Keratinocyte (primary cell): Measurements from ENCODE around the gene CRTC1. TPM values are rescaled to one million over a fixed set of nuclear protein-coding genes. Genes with fewer than 3 reads are reported as not detected.

Experiments
- DNase-seq: peaks from one replicate; pipeline ENCODE4 v3.0.0-alpha.2; 2011; ENCODE audit warnings: low read depth, missing footprints, low spot score
- FAIRE-seq: peaks from 2 replicates; lab custom pipeline; 2011; peaks lifted over from hg19 to GRCh38; lab: Jason Lieb, UNC
- H2AFZ ChIP-seq: 2 replicates; pipeline ENCODE4 v1.6.0; 2012; ENCODE audit warnings: low read length, control low read depth, inconsistent platforms; ENCODE audit not compliant: control insufficient read depth
- H3K27ac ChIP-seq: 2 replicates; pipeline ENCODE4 v1.5.1; 2011; ENCODE audit warnings: low read length; ENCODE audit not compliant: control insufficient read depth, insufficient read depth
- H3K27me3 ChIP-seq: 3 replicates; pipeline ENCODE4 v1.6.0; 2011; ENCODE audit warnings: low read length; ENCODE audit not compliant: control insufficient read depth, insufficient read depth; ENCODE audit errors: extremely low read depth
- H3K36me3 ChIP-seq, 2 experiments: 2 replicates in 1 of 2; 3 replicates in 1 of 2; pipeline ENCODE4 v1.5.1; 2011; ENCODE audit warnings: low read length in 2 of 2, mild to moderate bottlenecking in 1 of 2; ENCODE audit not compliant: control insufficient read depth in 2 of 2, insufficient read depth in 2 of 2; ENCODE audit errors: extremely low read depth in 1 of 2
- H3K4me1 ChIP-seq: 3 replicates; pipeline ENCODE4 v1.5.1; 2011; ENCODE audit warnings: low read length; ENCODE audit not compliant: control insufficient read depth, insufficient read depth; ENCODE audit errors: extremely low read depth
- H3K4me2 ChIP-seq: 3 replicates; pipeline ENCODE4 v1.6.0; 2011; ENCODE audit warnings: low read depth, low read length; ENCODE audit not compliant: control insufficient read depth, insufficient read depth; ENCODE audit errors: extremely low read depth
- H3K4me3 ChIP-seq, 3 experiments: fragments of 200-600 bp in 1 of 3; sonication (generic) in 1 of 3; 2 replicates in 2 of 3; 3 replicates in 1 of 3; pipeline ENCODE4 v1.5.1; 2011 to 2016; ENCODE audit warnings: low read length in 3 of 3, mild to moderate bottlenecking in 3 of 3, control low read depth in 2 of 3, inconsistent platforms in 1 of 3, low read depth in 1 of 3, mixed read lengths in 1 of 3, mixed run types in 1 of 3, moderate library complexity in 1 of 3; ENCODE audit not compliant: control insufficient read depth in 2 of 3, insufficient read depth in 2 of 3; ENCODE audit errors: extremely low read depth in 1 of 3
- H3K79me2 ChIP-seq: 2 replicates; pipeline ENCODE4 v1.6.0; 2012; ENCODE audit warnings: low read length; ENCODE audit not compliant: control insufficient read depth, insufficient read depth
- H3K9ac ChIP-seq: 3 replicates; pipeline ENCODE4 v1.6.0; 2011; ENCODE audit warnings: low read length; ENCODE audit not compliant: control insufficient read depth, insufficient read depth; ENCODE audit errors: extremely low read depth
- H3K9me1 ChIP-seq: 3 replicates; pipeline ENCODE4 v1.6.0; 2011; ENCODE audit warnings: low read length; ENCODE audit not compliant: control insufficient read depth, insufficient read depth; ENCODE audit errors: extremely low read depth
- H3K9me3 ChIP-seq: 2 replicates; pipeline ENCODE4 v1.5.1; 2012; ENCODE audit warnings: low read depth, low read length; ENCODE audit not compliant: control insufficient read depth
- H4K20me1 ChIP-seq: 3 replicates; pipeline ENCODE4 v1.6.0; 2011; ENCODE audit warnings: low read length; ENCODE audit not compliant: control insufficient read depth, insufficient read depth; ENCODE audit errors: extremely low read depth
- EZH2 ChIP-seq: IDR thresholded peaks from one replicate; pipeline ENCODE4 v1.6.1; 2012; ENCODE audit warnings: inconsistent platforms, mild to moderate bottlenecking, low read length, moderate library complexity
- dilution Hi-C: fragments of 300-500 bp; cut with MboI; formaldehyde crosslinking; loops from one replicate; pipeline ENCODE4 v1.7.0; 2020; ENCODE audit warnings: low sequenced_read_pairs; ENCODE audit not compliant: extremely low pct_ligation_motif_present
- polyA plus RNA-seq, 5 experiments: library from polyadenylated mRNA; depleted of rRNA in 3 of 5; stranded (reverse) in 3 of 5; stranded (forward) in 1 of 5; unstranded in 1 of 5; fragments of >200 nt; gene quantifications; 1 replicate in 1 of 5; 2 replicates in 3 of 5; 3 replicates in 1 of 5; pipeline versions ENCODE4 v1.2.1 to v1.2.3, GENCODE V29; 2011 to 2012; ENCODE audit warnings: missing spikeins in 2 of 5, low read depth in 1 of 5, low replicate concordance in 1 of 5
- TF ChIP-seq, protein P1 (sequence below), 3 experiments: IDR thresholded peaks in 1 of 3; conservative IDR thresholded peaks in 1 of 3; optimal IDR thresholded peaks in 1 of 3; 2 replicates in 2 of 3; 3 replicates in 1 of 3; pipeline versions ENCODE3 to v1.5.1; 2011; ENCODE audit warnings: low read length in 3 of 3, mild to moderate bottlenecking in 3 of 3, moderate library complexity in 2 of 3, control low read depth in 1 of 3, inconsistent platforms in 1 of 3; ENCODE audit not compliant: insufficient read depth in 2 of 3; ENCODE audit errors: extremely low read depth in 1 of 3

The CRTC1 gene
- polyA plus RNA-seq, 1 donor (not counting 4 experiments of a cell fraction or from before 2014, with no cell fraction given) = 0.54 TPM

DNA sequence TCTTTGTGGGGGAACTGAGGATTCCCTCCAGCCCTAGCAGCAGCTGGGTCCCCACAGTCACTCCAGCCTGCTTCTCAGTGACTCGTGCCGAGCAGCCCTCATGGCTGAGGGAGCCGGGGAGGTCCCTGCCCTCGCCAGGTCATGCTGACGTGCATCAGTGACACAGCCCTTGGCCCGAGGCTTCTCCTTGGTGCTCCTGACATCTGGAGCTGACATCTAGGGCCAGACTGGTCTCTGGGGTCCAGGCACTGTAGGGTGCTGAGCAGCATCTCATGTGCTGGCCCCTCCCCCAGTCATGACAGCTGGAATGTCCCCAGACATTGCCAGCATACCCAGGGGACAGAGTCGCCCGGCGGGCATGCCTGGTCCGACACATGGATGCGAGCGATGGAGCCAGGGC is 93.3 kb downstream of the CRTC1 start:
- H3K36me3 ChIP-seq = no peaks in the 10 kb centered on the region
- no peaks in the 10 kb centered on the region for H3K9me1 ChIP-seq
- no peaks in the 10 kb centered on the region for H3K9me3 ChIP-seq
- no peak overlapping the region for H3K27ac ChIP-seq
- FAIRE-seq = no peak
- peaks cover under 1% of the 10 kb centered on the region for H3K27me3 ChIP-seq
- dilution Hi-C loops = no loop called here
- H4K20me1 ChIP-seq = peaks cover 2% of the 10 kb centered on the region
- TF ChIP-seq EZH2 = no peak
- TF ChIP-seq, protein P1, sequence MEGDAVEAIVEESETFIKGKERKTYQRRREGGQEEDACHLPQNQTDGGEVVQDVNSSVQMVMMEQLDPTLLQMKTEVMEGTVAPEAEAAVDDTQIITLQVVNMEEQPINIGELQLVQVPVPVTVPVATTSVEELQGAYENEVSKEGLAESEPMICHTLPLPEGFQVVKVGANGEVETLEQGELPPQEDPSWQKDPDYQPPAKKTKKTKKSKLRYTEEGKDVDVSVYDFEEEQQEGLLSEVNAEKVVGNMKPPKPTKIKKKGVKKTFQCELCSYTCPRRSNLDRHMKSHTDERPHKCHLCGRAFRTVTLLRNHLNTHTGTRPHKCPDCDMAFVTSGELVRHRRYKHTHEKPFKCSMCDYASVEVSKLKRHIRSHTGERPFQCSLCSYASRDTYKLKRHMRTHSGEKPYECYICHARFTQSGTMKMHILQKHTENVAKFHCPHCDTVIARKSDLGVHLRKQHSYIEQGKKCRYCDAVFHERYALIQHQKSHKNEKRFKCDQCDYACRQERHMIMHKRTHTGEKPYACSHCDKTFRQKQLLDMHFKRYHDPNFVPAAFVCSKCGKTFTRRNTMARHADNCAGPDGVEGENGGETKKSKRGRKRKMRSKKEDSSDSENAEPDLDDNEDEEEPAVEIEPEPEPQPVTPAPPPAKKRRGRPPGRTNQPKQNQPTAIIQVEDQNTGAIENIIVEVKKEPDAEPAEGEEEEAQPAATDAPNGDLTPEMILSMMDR (optimal IDR thresholded peaks at IDR 0.05 in 1 of 3, IDR thresholded peaks at IDR 0.05 in 1 of 3, conservative IDR thresholded peaks at IDR 0.05 in 1 of 3; ENCODE audit: extremely low read depth in 1 of 3, insufficient read depth in 2 of 3, low read length in 3 of 3) = no peak
- H3K9ac ChIP-seq = no peak overlapping the region
- no peak overlapping the region for H3K4me3 ChIP-seq
- H3K79me2 ChIP-seq = no peaks in the 10 kb centered on the region
- H2AFZ ChIP-seq = no peak overlapping the region
- no peak overlapping the region for H3K4me2 ChIP-seq
- no peak for DNase-seq
- H3K4me1 ChIP-seq = peaks cover 18% of the 10 kb centered on the region

DNA sequence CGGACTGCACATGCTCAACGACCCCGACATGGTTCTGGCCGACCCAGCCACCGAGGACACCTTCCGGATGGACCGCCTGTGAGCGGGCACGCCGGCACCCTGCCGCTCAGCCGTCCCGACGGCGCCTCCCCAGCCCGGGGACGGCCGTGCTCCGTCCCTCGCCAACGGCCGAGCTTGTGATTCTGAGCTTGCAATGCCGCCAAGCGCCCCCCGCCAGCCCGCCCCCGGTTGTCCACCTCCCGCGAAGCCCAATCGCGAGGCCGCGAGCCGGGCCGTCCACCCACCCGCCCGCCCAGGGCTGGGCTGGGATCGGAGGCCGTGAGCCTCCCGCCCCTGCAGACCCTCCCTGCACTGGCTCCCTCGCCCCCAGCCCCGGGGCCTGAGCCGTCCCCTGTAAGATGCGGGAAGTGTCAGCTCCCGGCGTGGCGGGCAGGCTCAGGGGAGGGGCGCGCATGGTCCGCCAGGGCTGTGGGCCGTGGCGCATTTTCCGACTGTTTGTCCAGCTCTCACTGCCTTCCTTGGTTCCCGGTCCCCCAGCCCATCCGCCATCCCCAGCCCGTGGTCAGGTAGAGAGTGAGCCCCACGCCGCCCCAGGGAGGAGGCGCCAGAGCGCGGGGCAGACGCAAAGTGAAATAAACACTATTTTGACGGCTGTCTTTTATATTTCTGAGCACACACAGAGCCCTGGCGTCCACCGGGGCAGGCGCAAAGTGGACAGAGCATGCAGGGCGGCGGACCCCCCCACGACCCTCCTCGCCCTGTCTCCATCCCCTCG is 94.0 kb downstream of the CRTC1 start:
- peaks cover 14% of the 10 kb centered on the region for H3K4me1 ChIP-seq
- H3K9me3 ChIP-seq = no peaks in the 10 kb centered on the region
- DNase-seq = no peak
- no peaks in the 10 kb centered on the region for H3K79me2 ChIP-seq
- no peak overlapping the region for H3K4me3 ChIP-seq
- peaks cover 8% of the 10 kb centered on the region for H3K27me3 ChIP-seq
- H4K20me1 ChIP-seq = peaks cover 2% of the 10 kb centered on the region
- dilution Hi-C loops = no loop called here
- H3K9me1 ChIP-seq = no peaks in the 10 kb centered on the region
- H2AFZ ChIP-seq = no peak overlapping the region
- no peak overlapping the region for H3K27ac ChIP-seq
- no peak for TF ChIP-seq EZH2
- TF ChIP-seq, protein P1 (optimal IDR thresholded peaks at IDR 0.05 in 1 of 3, IDR thresholded peaks at IDR 0.05 in 1 of 3, conservative IDR thresholded peaks at IDR 0.05 in 1 of 3; ENCODE audit: extremely low read depth in 1 of 3, insufficient read depth in 2 of 3, low read length in 3 of 3) = no peak
- H3K4me2 ChIP-seq = no peak overlapping the region
- H3K36me3 ChIP-seq = no peaks in the 10 kb centered on the region
- no peak for FAIRE-seq
- no peak overlapping the region for H3K9ac ChIP-seq
